ENCODE results near the gene GPC4. TPM values are rescaled to one million over a fixed set of nuclear protein-coding genes. Genes with fewer than 3 reads are reported as not detected.

Gene GPC4
- total and polyA plus RNA-seq, 2 donors (not counting 3 experiments of a cell fraction or from before 2014, with no cell fraction given): 0.20 TPM; not detected in 1

GRCh38 chrX:133390676-133391075, 24.6 kb downstream of the GPC4 start:
- DNase-seq (ENCODE audit: low read depth, low spot score) (no peak), FAIRE-seq (no peak)
- CTCF ChIA-PET: no interaction called here
- intact Hi-C loops (cut with micrococcal nuclease) (no loop called here), dilution Hi-C loops (cut with MboI; ENCODE audit: extremely low pct_ligation_motif_present, low sequenced_read_pairs) (no loop called here)
- Histone ChIP-seq H3K36me3 (ENCODE audit: control insufficient read depth in 2 of 2, extremely low read depth in 1 of 2, insufficient read depth in 2 of 2, low read length in 2 of 2) (no peaks in the 10 kb centered on the region), H3K9me1 (replicated peaks; ENCODE audit: control insufficient read depth, extremely low read depth, insufficient read depth, low read length) (no peaks in the 10 kb centered on the region), H3K4me3 (replicated peaks in 1 of 3; ENCODE audit: insufficient read depth in 1 of 3, low read depth in 1 of 3, low read length in 3 of 3) (no peak overlapping the region), H4K20me1 (replicated peaks; ENCODE audit: control insufficient read depth, extremely low read depth, insufficient read depth, low read length) (no peaks in the 10 kb centered on the region), H3K79me2 (ENCODE audit: control insufficient read depth, insufficient read depth, low read length) (no peaks in the 10 kb centered on the region), H3K27ac (ENCODE audit: insufficient read depth, low read depth, low read length) (no peak overlapping the region), H3K9ac (replicated peaks; ENCODE audit: extremely low read depth, insufficient read depth, low read length) (no peak overlapping the region), H3K27me3 (ENCODE audit: control insufficient read depth in 2 of 2, insufficient read depth in 2 of 2, low read length in 2 of 2) (no peaks in the 10 kb centered on the region), H3K4me1 (ENCODE audit: control insufficient read depth, extremely low read depth, insufficient read depth, low read length) (no peaks in the 10 kb centered on the region), H2AFZ (ENCODE audit: low read depth, low read length) (no peak overlapping the region), H3K9me3 (replicated peaks; ENCODE audit: control insufficient read depth, insufficient read depth, low read length) (no peaks in the 10 kb centered on the region), H3K4me2 (ENCODE audit: insufficient read depth, low read length) (no peak overlapping the region)
- POLR2A ChIA-PET: no interaction called here
- TF ChIP-seq MYC (IDR thresholded peaks at IDR 0.05; ENCODE audit: low read depth, low read length) (no peak), MAX (IDR thresholded peaks at IDR 0.05; ENCODE audit: insufficient read depth, insufficient read length) (no peak), EZH2 (IDR thresholded peaks at IDR 0.05; ENCODE audit: borderline replicate concordance, low read depth, low read length, severe bottlenecking) (no peak), POLR2AphosphoS5 (IDR thresholded peaks at IDR 0.05; ENCODE audit: insufficient read depth, low read depth, low read length) (no peak), GATA2 (IDR thresholded peaks at IDR 0.05; ENCODE audit: insufficient read depth, insufficient read length, low read depth, low read length) (no peak), POLR2A (IDR thresholded peaks at IDR 0.05; ENCODE audit: low read depth, low read length) (no peak), FOS (IDR thresholded peaks at IDR 0.05; ENCODE audit: borderline replicate concordance, insufficient read depth, low read length) (no peak), JUN (IDR thresholded peaks at IDR 0.05; ENCODE audit: borderline replicate concordance, insufficient read depth, insufficient read length, low read depth) (no peak)
- TF ChIP-seq, protein P1, sequence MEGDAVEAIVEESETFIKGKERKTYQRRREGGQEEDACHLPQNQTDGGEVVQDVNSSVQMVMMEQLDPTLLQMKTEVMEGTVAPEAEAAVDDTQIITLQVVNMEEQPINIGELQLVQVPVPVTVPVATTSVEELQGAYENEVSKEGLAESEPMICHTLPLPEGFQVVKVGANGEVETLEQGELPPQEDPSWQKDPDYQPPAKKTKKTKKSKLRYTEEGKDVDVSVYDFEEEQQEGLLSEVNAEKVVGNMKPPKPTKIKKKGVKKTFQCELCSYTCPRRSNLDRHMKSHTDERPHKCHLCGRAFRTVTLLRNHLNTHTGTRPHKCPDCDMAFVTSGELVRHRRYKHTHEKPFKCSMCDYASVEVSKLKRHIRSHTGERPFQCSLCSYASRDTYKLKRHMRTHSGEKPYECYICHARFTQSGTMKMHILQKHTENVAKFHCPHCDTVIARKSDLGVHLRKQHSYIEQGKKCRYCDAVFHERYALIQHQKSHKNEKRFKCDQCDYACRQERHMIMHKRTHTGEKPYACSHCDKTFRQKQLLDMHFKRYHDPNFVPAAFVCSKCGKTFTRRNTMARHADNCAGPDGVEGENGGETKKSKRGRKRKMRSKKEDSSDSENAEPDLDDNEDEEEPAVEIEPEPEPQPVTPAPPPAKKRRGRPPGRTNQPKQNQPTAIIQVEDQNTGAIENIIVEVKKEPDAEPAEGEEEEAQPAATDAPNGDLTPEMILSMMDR (IDR thresholded peaks at IDR 0.05; ENCODE audit: extremely low read depth in 1 of 2, insufficient read depth in 1 of 2, low read depth in 1 of 2, low read length in 2 of 2): no peak
- no TSS peak for BruUV-seq (replicated peaks)

All from endothelial cell of umbilical vein (primary cell).